H1 (cell line): ENCODE measurements around the gene GRIP1. TPM values are rescaled to one million over a fixed set of nuclear protein-coding genes. Genes with fewer than 3 reads are reported as not detected.

ENCODE experiments used
- CTCF ChIA-PET: fragments of 300-600 bp; sonication (Branson Sonifier 250); formaldehyde crosslinking; loops from one replicate; lab custom pipeline; 2021; ENCODE audit not compliant: partially characterized antibody; lab: Charles Lee
- POLR2A ChIA-PET: fragments of 300-600 bp; sonication (Branson Sonifier 250); formaldehyde crosslinking; loops from one replicate; lab custom pipeline; 2021; ENCODE audit warnings: inconsistent platforms; ENCODE audit not compliant: partially characterized antibody; lab: Charles Lee
- DNase-seq, 2 experiments: peaks; one replicate each; pipeline versions ENCODE4 v3.0.0 to v3.0.0-alpha.2; 2010 to 2022; ENCODE audit warnings: low spot score in 2 of 2, low read depth in 1 of 2, mixed read lengths in 1 of 2
- FAIRE-seq: peaks from 2 replicates; lab custom pipeline; 2011; peaks lifted over from hg19 to GRCh38; lab: Jason Lieb, UNC
- H2AFZ ChIP-seq: 2 replicates; pipeline ENCODE4 v1.8.1; 2012; ENCODE audit warnings: low read length, inconsistent platforms
- H2AK5ac ChIP-seq: 2 replicates; pipeline ENCODE4 v1.6.1; 2013; ENCODE audit warnings: low read depth, low read length
- H2BK120ac ChIP-seq: replicated peaks from 2 replicates; pipeline ENCODE3; 2013; ENCODE audit warnings: low read depth, low read length, inconsistent platforms
- H2BK12ac ChIP-seq: 2 replicates; pipeline ENCODE4 v1.6.1; 2013; ENCODE audit warnings: low read depth, low read length
- H2BK15ac ChIP-seq: 2 replicates; pipeline ENCODE4 v1.6.1; 2013; ENCODE audit warnings: low read length
- H2BK20ac ChIP-seq: 2 replicates; pipeline ENCODE4 v1.6.1; 2013; ENCODE audit warnings: low read length
- H2BK5ac ChIP-seq: 2 replicates; pipeline ENCODE4 v1.6.1; 2013; ENCODE audit warnings: low read depth, low read length
- H3K14ac ChIP-seq: 2 replicates; pipeline ENCODE4 v1.6.1; 2013; ENCODE audit warnings: inconsistent platforms; ENCODE audit not compliant: insufficient read length
- H3K18ac ChIP-seq: 2 replicates; pipeline ENCODE4 v1.6.1; 2013; ENCODE audit warnings: low read length; ENCODE audit errors: extremely low read depth
- H3K23ac ChIP-seq: 2 replicates; pipeline ENCODE4 v1.6.1; 2013; ENCODE audit warnings: inconsistent platforms; ENCODE audit not compliant: insufficient read length
- H3K23me2 ChIP-seq: 2 replicates; pipeline ENCODE4 v1.6.1; 2013; ENCODE audit warnings: low read depth, low read length
- H3K27ac ChIP-seq: 2 replicates; pipeline ENCODE4 v1.6.1; 2011; ENCODE audit warnings: low read depth, low read length, inconsistent platforms
- H3K27me3 ChIP-seq, 4 experiments: replicated peaks in 1 of 4; 1 replicate in 1 of 4; 2 replicates in 3 of 4; pipeline versions ENCODE4 v1.6.1 to v1.8.1; 2011 to 2013; ENCODE audit warnings: low read length in 3 of 4, mild to moderate bottlenecking in 3 of 4, inconsistent platforms in 2 of 4, mixed read lengths in 2 of 4, moderate library complexity in 1 of 4; ENCODE audit not compliant: control insufficient read depth in 3 of 4, insufficient read depth in 3 of 4; ENCODE audit errors: extremely low read depth in 1 of 4
- H3K36me3 ChIP-seq, 4 experiments: 2 replicates each; pipeline versions ENCODE4 v1.6.1 to v1.8.1; 2011 to 2013; ENCODE audit warnings: mild to moderate bottlenecking in 4 of 4, low read length in 3 of 4, moderate library complexity in 2 of 4, control low read depth in 1 of 4, inconsistent platforms in 1 of 4; ENCODE audit not compliant: insufficient read depth in 4 of 4, control insufficient read depth in 2 of 4
- H3K4ac ChIP-seq: replicated peaks from 2 replicates; pipeline ENCODE3; 2013; ENCODE audit warnings: low read length, low read depth, mixed read lengths, inconsistent platforms; ENCODE audit not compliant: insufficient read length
- H3K4me1 ChIP-seq, 4 experiments: replicated peaks in 1 of 4; 1 replicate in 1 of 4; 2 replicates in 3 of 4; pipeline versions ENCODE4 v1.6.1 to v1.8.1; 2011 to 2013; ENCODE audit warnings: low read length in 3 of 4, inconsistent platforms in 2 of 4, mixed read lengths in 1 of 4; ENCODE audit not compliant: insufficient read depth in 4 of 4, control insufficient read depth in 3 of 4
- H3K4me2 ChIP-seq, 2 experiments: 2 replicates each; pipeline versions ENCODE4 v1.6.1 to v1.8.1; 2011 to 2013; ENCODE audit warnings: low read depth in 2 of 2, low read length in 2 of 2, control low read depth in 1 of 2, inconsistent platforms in 1 of 2, mild to moderate bottlenecking in 1 of 2; ENCODE audit not compliant: insufficient read depth in 1 of 2
- H3K4me3 ChIP-seq, 4 experiments: fragments of 200-600, 300-600 bp in 1 of 4; sonication (generic), shearing (Covaris generic), sonication (Bioruptor Twin) in 1 of 4; 2 replicates each; pipeline versions ENCODE4 v1.5.1 to v1.8.1; 2011 to 2016; ENCODE audit warnings: low read length in 4 of 4, low read depth in 3 of 4, control low read depth in 2 of 4, inconsistent platforms in 2 of 4, mild to moderate bottlenecking in 2 of 4, mixed read lengths in 1 of 4, moderate library complexity in 1 of 4; ENCODE audit not compliant: insufficient read depth in 2 of 4; ENCODE audit errors: extremely low read depth in 1 of 4
- H3K56ac ChIP-seq: replicated peaks from 2 replicates; pipeline ENCODE3; 2013; ENCODE audit warnings: low read depth, mild to moderate bottlenecking, mixed read lengths, low read length, inconsistent platforms; ENCODE audit not compliant: insufficient read length
- H3K79me1 ChIP-seq: 2 replicates; pipeline ENCODE4 v1.6.1; 2013; ENCODE audit warnings: low read depth, low read length, control low read depth
- H3K79me2 ChIP-seq, 2 experiments: 2 replicates each; pipeline versions ENCODE4 v1.6.1 to v1.8.1; 2012 to 2013; ENCODE audit warnings: low read length in 2 of 2, mild to moderate bottlenecking in 2 of 2, inconsistent platforms in 1 of 2; ENCODE audit not compliant: insufficient read depth in 2 of 2, control insufficient read depth in 1 of 2
- H3K9ac ChIP-seq, 4 experiments: replicated peaks in 1 of 4; 1 replicate in 1 of 4; 2 replicates in 3 of 4; pipeline versions ENCODE4 v1.6.1 to v1.8.1; 2011 to 2013; ENCODE audit warnings: low read depth in 3 of 4, low read length in 3 of 4, control low read depth in 2 of 4, mild to moderate bottlenecking in 2 of 4, moderate library complexity in 2 of 4, inconsistent platforms in 1 of 4; ENCODE audit errors: extremely low read depth in 1 of 4
- H3K9me3 ChIP-seq, 2 experiments: 2 replicates each; pipeline versions ENCODE4 v1.6.1 to v1.8.1; 2012 to 2013; ENCODE audit warnings: mild to moderate bottlenecking in 2 of 2, moderate library complexity in 2 of 2, control low read depth in 1 of 2, inconsistent platforms in 1 of 2, low read depth in 1 of 2, low read length in 1 of 2, mixed read lengths in 1 of 2; ENCODE audit not compliant: insufficient read depth in 2 of 2
- H4K20me1 ChIP-seq, 2 experiments: replicated peaks in 1 of 2; 2 replicates each; pipeline versions ENCODE3 to v1.8.1; 2011 to 2013; ENCODE audit warnings: inconsistent platforms in 2 of 2, low read length in 2 of 2, mild to moderate bottlenecking in 1 of 2; ENCODE audit not compliant: insufficient read depth in 2 of 2, control insufficient read depth in 1 of 2
- H4K5ac ChIP-seq: 2 replicates; pipeline ENCODE4 v1.6.1; 2013; ENCODE audit warnings: low read length, low read depth, mixed read lengths, inconsistent platforms; ENCODE audit not compliant: insufficient read length
- H4K8ac ChIP-seq: 2 replicates; pipeline ENCODE4 v1.8.0; 2013; ENCODE audit warnings: mild to moderate bottlenecking, moderate library complexity, low read length, inconsistent platforms; ENCODE audit not compliant: insufficient read depth; ENCODE audit errors: extremely low read depth
- H4K91ac ChIP-seq: replicated peaks from 2 replicates; pipeline ENCODE3; 2013; ENCODE audit warnings: low read length, mixed read lengths, inconsistent platforms; ENCODE audit not compliant: insufficient read length
- SRF ChIP-seq: IDR thresholded peaks from 2 replicates; pipeline ENCODE4 v1.6.1; 2011; ENCODE audit warnings: mild to moderate bottlenecking, low read depth, low read length, moderate library complexity
- WGBS, 2 experiments: shearing (Covaris generic) in 1 of 2; methylation state at CpG; one replicate each; pipeline versions ENCODE4 v1.1.6 to v1.1.7; 2013 to 2015; ENCODE audit warnings: low lambda C conversion rate in 2 of 2, mixed read lengths in 2 of 2, inconsistent platforms in 1 of 2, low coverage in 1 of 2, missing lambda C conversion rate in 1 of 2; ENCODE audit not compliant: insufficient replicate concordance in 2 of 2, insufficient coverage in 1 of 2, insufficient read length in 1 of 2; ENCODE audit errors: extremely low coverage in 1 of 2, missing lambda C conversion rate in 1 of 2; 5-methylcytosine and 5-hydroxymethylcytosine counted together
- polyA plus RNA-seq, 7 experiments: library from polyadenylated mRNA; depleted of rRNA in 3 of 7; stranded (reverse) in 5 of 7; unstranded in 2 of 7; fragments of >200 nt in 5 of 7; fragments of 200-250 nt in 2 of 7; gene quantifications; 1 replicate in 5 of 7; 2 replicates in 1 of 7; 4 replicates in 1 of 7; pipeline versions ENCODE4 v1.2.1 to v1.2.3, GENCODE V29; 2011 to 2013; ENCODE audit warnings: missing spikeins in 2 of 7, mixed read lengths in 2 of 7
- total RNA-seq: library from RNA; stranded (reverse); fragmentation: NEBNext Ultra II Directional; extraction: Animal tissue kit (Norgen Biotek cat#: 25700); gene quantifications from 2 replicates; pipeline ENCODE4 v1.2.1, GENCODE V29; 2021

Gene GRIP1
- total and polyA plus RNA-seq, 2 of the 8 experiments (the other 6 are each of a cell fraction or from before 2014, with no cell fraction given): 4.5 to 27.3 TPM

- H2BK15ac ChIP-seq: no peak overlapping the region
- CTCF ChIA-PET: interaction anchor here (1.0 to 1.5 kb wide), 4 partner anchors 11 to 26 kb away, joined by 3 to 4 read pairs (median 3); no protein-coding TSS in a partner anchor
- H3K9ac ChIP-seq: no peak overlapping the region
- DNase-seq (no peak), FAIRE-seq (no peak)
- H4K91ac ChIP-seq: no peak overlapping the region
- H4K5ac ChIP-seq: no peak overlapping the region
- WGBS, 2 experiments: 96% methylated on average over 6 of the region's 6 CpGs; no CpG with 5 or more reads in 1 of the 2 experiments
- no peak overlapping the region for H3K23ac ChIP-seq
- H3K4me1 ChIP-seq: no peaks in the 10 kb centered on the region
- no peak overlapping the region for H3K14ac ChIP-seq
- H3K36me3 ChIP-seq: no peaks in the 10 kb centered on the region
- H3K9me3 ChIP-seq: no peaks in the 10 kb centered on the region
- no peaks in the 10 kb centered on the region for H3K27me3 ChIP-seq
- no peaks in the 10 kb centered on the region for H4K20me1 ChIP-seq
- no peak overlapping the region for H2BK20ac ChIP-seq
- POLR2A ChIA-PET: no interaction called here
- no peak overlapping the region for H2AFZ ChIP-seq
- H3K4ac ChIP-seq: no peak overlapping the region
- no peak overlapping the region for H2BK120ac ChIP-seq
- H3K4me2 ChIP-seq: no peak overlapping the region
- no peak overlapping the region for H3K18ac ChIP-seq
- no peak overlapping the region for H3K27ac ChIP-seq
- no peaks in the 10 kb centered on the region for H3K79me1 ChIP-seq
- no peak overlapping the region for H2AK5ac ChIP-seq
- H3K79me2 ChIP-seq: no peaks in the 10 kb centered on the region
- H3K4me3 ChIP-seq: no peak overlapping the region
- no peak overlapping the region for H3K56ac ChIP-seq
- no peak overlapping the region for H2BK12ac ChIP-seq
- H2BK5ac ChIP-seq: no peak overlapping the region
- H3K23me2 ChIP-seq: no peaks in the 10 kb centered on the region
- no peak overlapping the region for H4K8ac ChIP-seq
- no peak for TF ChIP-seq SRF
Observed at GRCh38 chr12:66379616-66380015, 299.3 kb downstream of the GRIP1 start.
